Stomach (tissue), 4 donors: ENCODE measurements around the gene OR2G3.

ENCODE experiments used
- EP300 ChIP-seq: sonication (generic); formaldehyde crosslinking; IDR thresholded peaks from one replicate; pipeline ENCODE4 v1.6.1; 2017; ENCODE audit warnings: antibody characterized with exemption
- POLR2A ChIP-seq, 4 donors: fragments of 450-650 bp; IDR thresholded peaks; one replicate each; pipeline ENCODE4 v1.6.1; 2016; ENCODE audit warnings: antibody characterized with exemption in 4 of 4, control low read depth in 2 of 4, mild to moderate bottlenecking in 1 of 4, moderate library complexity in 1 of 4
- TF ChIP-seq, protein P1 (sequence below), 7 experiments: fragments of 450-650 bp in 4 of 7; fragments of 200-600 bp in 3 of 7; sonication (generic) in 3 of 7; IDR thresholded peaks; one replicate each; pipeline ENCODE4 v1.5.1; 2016 to 2019; ENCODE audit warnings: antibody characterized with exemption in 7 of 7, control low read depth in 2 of 7, mild to moderate bottlenecking in 1 of 7

DNA sequence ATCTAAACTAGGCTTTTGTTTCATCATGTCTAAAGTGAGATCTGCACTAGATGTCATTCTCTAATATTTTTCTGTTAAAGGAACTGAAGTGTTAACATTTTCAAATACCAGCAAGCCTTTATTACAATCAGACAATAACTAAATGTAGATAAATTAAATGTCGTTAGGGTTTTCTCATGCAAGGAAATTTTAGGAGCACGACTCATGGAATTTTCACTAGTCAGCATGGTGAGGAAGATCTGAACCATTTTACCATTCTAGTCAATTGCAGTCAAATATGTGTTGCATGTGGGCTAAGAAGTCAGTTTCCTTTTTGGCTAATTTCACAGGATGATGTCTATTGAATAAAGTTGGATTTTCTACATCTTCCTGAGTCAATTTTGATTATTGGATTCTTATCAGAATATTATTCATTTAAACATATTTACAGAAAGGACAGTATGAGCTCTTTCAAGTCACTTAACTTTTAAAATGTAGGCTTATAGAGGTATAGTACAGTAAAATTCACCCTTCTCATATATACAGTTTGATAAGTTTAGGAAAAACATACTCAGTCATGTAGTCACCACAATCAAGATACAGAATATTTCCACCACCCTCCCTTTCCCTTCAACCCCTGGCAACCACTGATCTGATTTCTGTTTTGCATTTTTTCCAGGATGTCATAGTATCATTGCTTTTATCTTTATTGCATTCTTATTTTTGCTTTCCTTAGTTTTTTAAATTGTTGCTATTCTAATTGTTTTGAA lies 47.3 kb upstream of the OR2G3 start:
- TF ChIP-seq, protein P1, sequence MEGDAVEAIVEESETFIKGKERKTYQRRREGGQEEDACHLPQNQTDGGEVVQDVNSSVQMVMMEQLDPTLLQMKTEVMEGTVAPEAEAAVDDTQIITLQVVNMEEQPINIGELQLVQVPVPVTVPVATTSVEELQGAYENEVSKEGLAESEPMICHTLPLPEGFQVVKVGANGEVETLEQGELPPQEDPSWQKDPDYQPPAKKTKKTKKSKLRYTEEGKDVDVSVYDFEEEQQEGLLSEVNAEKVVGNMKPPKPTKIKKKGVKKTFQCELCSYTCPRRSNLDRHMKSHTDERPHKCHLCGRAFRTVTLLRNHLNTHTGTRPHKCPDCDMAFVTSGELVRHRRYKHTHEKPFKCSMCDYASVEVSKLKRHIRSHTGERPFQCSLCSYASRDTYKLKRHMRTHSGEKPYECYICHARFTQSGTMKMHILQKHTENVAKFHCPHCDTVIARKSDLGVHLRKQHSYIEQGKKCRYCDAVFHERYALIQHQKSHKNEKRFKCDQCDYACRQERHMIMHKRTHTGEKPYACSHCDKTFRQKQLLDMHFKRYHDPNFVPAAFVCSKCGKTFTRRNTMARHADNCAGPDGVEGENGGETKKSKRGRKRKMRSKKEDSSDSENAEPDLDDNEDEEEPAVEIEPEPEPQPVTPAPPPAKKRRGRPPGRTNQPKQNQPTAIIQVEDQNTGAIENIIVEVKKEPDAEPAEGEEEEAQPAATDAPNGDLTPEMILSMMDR (IDR thresholded peaks at IDR 0.05), result no peak
- no peak for TF ChIP-seq EP300
- no peak for TF ChIP-seq POLR2A (IDR thresholded peaks at IDR 0.05)
